Measurements from ENCODE around the gene LRIG3.
"Not testable (repeated sequence)": the region's sequence is repeated elsewhere in the genome, so short reads cannot be mapped to it uniquely, and the experiment has no call there.

Gene LRIG3

GRCh38 chr12:58920102-58920960 is at the start of gene LRIG3:
Gene LRIG3, minus strand, starts transcription at chr12:58920504. Its CDS starts 269 bp downstream, at chr12:58920235.
- no peak for DNase-seq (ENCODE audit: low read depth)

GRCh38 chr12:58969237-58969636 is 48.9 kb upstream of the LRIG3 start:
- DNase-seq (ENCODE audit: low read depth), result no peak

- DNase-seq (ENCODE audit: low read depth), result no peak
Measured at GRCh38 chr12:58967561-58967960, 47.3 kb upstream of the LRIG3 start.

- no peak for DNase-seq (ENCODE audit: low read depth)
Measured at GRCh38 chr12:58966939-58967338, 46.6 kb upstream of the LRIG3 start.

- no peak for DNase-seq (ENCODE audit: low read depth)
Measured at GRCh38 chr12:58965568-58965967, 45.3 kb upstream of the LRIG3 start.

GRCh38 chr12:58963844-58964243 is 43.5 kb upstream of the LRIG3 start:
- no peak for DNase-seq (ENCODE audit: low read depth)

- DNase-seq (ENCODE audit: low read depth), result no peak
Measured at GRCh38 chr12:58961906-58962305, 41.6 kb upstream of the LRIG3 start.

GRCh38 chr12:58961166-58961565 is 40.9 kb upstream of the LRIG3 start:
- DNase-seq (ENCODE audit: low read depth), result no peak

- no peak for DNase-seq (ENCODE audit: low read depth)
Measured at GRCh38 chr12:58959639-58960300, 39.5 kb upstream of the LRIG3 start.

- no peak for DNase-seq (ENCODE audit: low read depth)
Measured at GRCh38 chr12:58957298-58957697, 37.0 kb upstream of the LRIG3 start.

GRCh38 chr12:58955849-58956248 is 35.5 kb upstream of the LRIG3 start:
- DNase-seq (ENCODE audit: low read depth), result no peak

GRCh38 chr12:58954002-58954401 is 33.7 kb upstream of the LRIG3 start:
- DNase-seq (ENCODE audit: low read depth), result no peak

GRCh38 chr12:58950739-58951100 is 30.4 kb upstream of the LRIG3 start:
- no peak for DNase-seq (ENCODE audit: low read depth)

GRCh38 chr12:58949954-58950738 is 29.8 kb upstream of the LRIG3 start:
- DNase-seq (ENCODE audit: low read depth), result not testable (repeated sequence)

GRCh38 chr12:58943079-58943478 is 22.8 kb upstream of the LRIG3 start:
- no peak for DNase-seq (ENCODE audit: low read depth)

- DNase-seq (ENCODE audit: low read depth), result no peak
Measured at GRCh38 chr12:58942345-58942744, 22.0 kb upstream of the LRIG3 start.

GRCh38 chr12:58939399-58940100 is 19.2 kb upstream of the LRIG3 start:
- no peak for DNase-seq (ENCODE audit: low read depth)

- DNase-seq (ENCODE audit: low read depth), result no peak
Measured at GRCh38 chr12:58938440-58938839, 18.1 kb upstream of the LRIG3 start.

- no peak for DNase-seq (ENCODE audit: low read depth)
Measured at GRCh38 chr12:58934528-58934927, 14.2 kb upstream of the LRIG3 start.

GRCh38 chr12:58932806-58933681 is 12.7 kb upstream of the LRIG3 start:
- DNase-seq (ENCODE audit: low read depth), result no peak

GRCh38 chr12:58931518-58931917 is 11.2 kb upstream of the LRIG3 start:
- no peak for DNase-seq (ENCODE audit: low read depth)

Data from stimulated activated CD4-positive, alpha-beta T cell treated with anti-CD3 and anti-CD28 coated beads, Interleukin-2, amount 100 ng/mL, for 4 hours (primary cell).